HUES6 (cell line): ENCODE measurements around the gene MOGAT3.
A peak's percentile ranks its signal among the peaks of the same experiment; 100 is the strongest.

Experiments
- H3K27ac ChIP-seq: 2 replicates; pipeline ENCODE4 v1.7.0; 2013; ENCODE audit warnings: low read depth, mild to moderate bottlenecking, low read length, inconsistent platforms
- H3K27me3 ChIP-seq: 2 replicates; pipeline ENCODE4 v1.6.1; 2013; ENCODE audit warnings: low read length; ENCODE audit not compliant: control insufficient read depth, insufficient read depth
- H3K36me3 ChIP-seq: 2 replicates; pipeline ENCODE4 v1.6.1; 2013; ENCODE audit warnings: low read length; ENCODE audit not compliant: control insufficient read depth, insufficient read depth
- H3K4me1 ChIP-seq: 2 replicates; pipeline ENCODE4 v1.6.1; 2013; ENCODE audit warnings: low read length; ENCODE audit not compliant: control insufficient read depth, insufficient read depth
- H3K4me3 ChIP-seq: 2 replicates; pipeline ENCODE4 v1.5.1; 2013; ENCODE audit warnings: low read depth, low read length
- H3K9ac ChIP-seq: one replicate; pipeline ENCODE4 v1.6.1; 2013; ENCODE audit warnings: mild to moderate bottlenecking, low read length
- H3K9me3 ChIP-seq: 2 replicates; pipeline ENCODE4 v1.6.1; 2013; ENCODE audit warnings: low read depth, low read length; ENCODE audit not compliant: control insufficient read depth, insufficient read depth

MOGAT3 gene

GRCh38 chr7:101180130-101180755 lies 20.6 kb downstream of the MOGAT3 start, which contains the start of gene NAT16:
TSS of gene NAT16 (minus strand) at chr7:101180293. CDS start at chr7:101174807, 5,486 bp downstream.
- Histone ChIP-seq H3K9ac (no peak within 1 kb of the TSS), H3K4me3 (peak within 1 kb of the TSS; percentile 49), H3K27me3 (peaks cover 61% of the 10 kb centered on the region), H3K27ac (no peak within 1 kb of the TSS), H3K36me3 (no peaks in the 10 kb centered on the region), H3K9me3 (no peaks in the 10 kb centered on the region), H3K4me1 (peaks cover 7% of the 10 kb centered on the region; the same call in 1 of the 2 replicates)

GRCh38 chr7:101179713-101180112 lies 21.1 kb downstream of the MOGAT3 start:
- Histone ChIP-seq H3K27me3 (peaks cover 66% of the 10 kb centered on the region), H3K9me3 (no peaks in the 10 kb centered on the region), H3K4me1 (peaks cover 7% of the 10 kb centered on the region; the same call in 1 of the 2 replicates), H3K27ac (no peak overlapping the region), H3K36me3 (no peaks in the 10 kb centered on the region), H3K9ac (no peak overlapping the region), H3K4me3 (peak overlapping the region; percentile 49)

GRCh38 chr7:101179117-101179516 lies 21.7 kb downstream of the MOGAT3 start:
- no peaks in the 10 kb centered on the region for H3K9me3 ChIP-seq
- H3K4me1 ChIP-seq: peaks cover 7% of the 10 kb centered on the region; the same call in 1 of the 2 replicates
- peak overlapping the region; percentile 49 for H3K4me3 ChIP-seq
- H3K27me3 ChIP-seq: peaks cover 72% of the 10 kb centered on the region
- H3K9ac ChIP-seq: no peak overlapping the region
- no peak overlapping the region for H3K27ac ChIP-seq
- H3K36me3 ChIP-seq: no peaks in the 10 kb centered on the region

- no peak overlapping the region for H3K27ac ChIP-seq
- no peaks in the 10 kb centered on the region for H3K9me3 ChIP-seq
- no peak overlapping the region for H3K4me3 ChIP-seq
- H3K4me1 ChIP-seq: peaks cover 14% of the 10 kb centered on the region; the same call in 1 of the 2 replicates
- H3K9ac ChIP-seq: no peak overlapping the region
- peaks cover 87% of the 10 kb centered on the region for H3K27me3 ChIP-seq
- no peaks in the 10 kb centered on the region for H3K36me3 ChIP-seq
Observed at GRCh38 chr7:101177644-101178043, 23.2 kb downstream of the MOGAT3 start.

GRCh38 chr7:101175664-101176063 lies 25.2 kb downstream of the MOGAT3 start:
- peaks cover 32% of the 10 kb centered on the region for H3K4me1 ChIP-seq
- no peak overlapping the region for H3K4me3 ChIP-seq
- H3K36me3 ChIP-seq: no peaks in the 10 kb centered on the region
- H3K27ac ChIP-seq: no peak overlapping the region
- no peaks in the 10 kb centered on the region for H3K9me3 ChIP-seq
- H3K9ac ChIP-seq: no peak overlapping the region
- peaks cover 99% of the 10 kb centered on the region for H3K27me3 ChIP-seq

- H3K9ac ChIP-seq: peak overlapping the region; percentile 44
- H3K27me3 ChIP-seq: peaks cover 99% of the 10 kb centered on the region
- H3K27ac ChIP-seq: no peak overlapping the region
- peaks cover 39% of the 10 kb centered on the region for H3K4me1 ChIP-seq
- H3K9me3 ChIP-seq: no peaks in the 10 kb centered on the region
- H3K36me3 ChIP-seq: no peaks in the 10 kb centered on the region
- peak overlapping the region; percentile 59 for H3K4me3 ChIP-seq
Observed at GRCh38 chr7:101174322-101174854, 26.4 kb downstream of the MOGAT3 start.

GRCh38 chr7:101173752-101174244 lies 27.0 kb downstream of the MOGAT3 start:
- peaks cover 100% of the 10 kb centered on the region for H3K27me3 ChIP-seq
- no peak overlapping the region for H3K27ac ChIP-seq
- H3K4me1 ChIP-seq: peaks cover 43% of the 10 kb centered on the region
- peak overlapping the region; percentile 44 for H3K9ac ChIP-seq
- H3K36me3 ChIP-seq: no peaks in the 10 kb centered on the region
- no peaks in the 10 kb centered on the region for H3K9me3 ChIP-seq
- H3K4me3 ChIP-seq: peak overlapping the region; percentile 59

- Histone ChIP-seq H3K27ac (no peak overlapping the region), H3K36me3 (no peaks in the 10 kb centered on the region), H3K4me1 (peaks cover 49% of the 10 kb centered on the region), H3K9ac (no peak overlapping the region), H3K27me3 (peaks cover 100% of the 10 kb centered on the region), H3K9me3 (no peaks in the 10 kb centered on the region), H3K4me3 (peak overlapping the region; percentile 59)
Observed at GRCh38 chr7:101172854-101173751, 27.7 kb downstream of the MOGAT3 start.

- Histone ChIP-seq H3K4me3 (peak overlapping the region; percentile 59), H3K27me3 (peaks cover 100% of the 10 kb centered on the region), H3K4me1 (peaks cover 56% of the 10 kb centered on the region), H3K9me3 (no peaks in the 10 kb centered on the region), H3K27ac (no peak overlapping the region), H3K36me3 (no peaks in the 10 kb centered on the region), H3K9ac (no peak overlapping the region)
Observed at GRCh38 chr7:101172005-101172853, 28.6 kb downstream of the MOGAT3 start.

GRCh38 chr7:101171442-101171837 lies 29.4 kb downstream of the MOGAT3 start:
- H3K9ac ChIP-seq: no peak overlapping the region
- H3K27me3 ChIP-seq: peaks cover 98% of the 10 kb centered on the region
- H3K4me3 ChIP-seq: peak overlapping the region; percentile 59
- no peaks in the 10 kb centered on the region for H3K9me3 ChIP-seq
- H3K36me3 ChIP-seq: no peaks in the 10 kb centered on the region
- peaks cover 56% of the 10 kb centered on the region for H3K4me1 ChIP-seq
- H3K27ac ChIP-seq: no peak overlapping the region
